GM23338 (cell line): ENCODE measurements around the gene SNX10. TPM values are rescaled to one million over a fixed set of nuclear protein-coding genes. Genes with fewer than 3 reads are reported as not detected.

ENCODE experiments used
- ATAC-seq: fragments of 200-7000 bp; cut with Tn5 transposase; 3 replicates; pipeline ENCODE4 v1.9.1; 2020
- DNase-seq: peaks from one replicate; pipeline ENCODE4 v3.0.0-alpha.2; 2015; ENCODE audit warnings: low spot score
- H2AFZ ChIP-seq: fragments of 200-600 bp; sonication (generic); 2 replicates; pipeline ENCODE4 v1.8.0; 2016; ENCODE audit warnings: antibody characterized with exemption, mild to moderate bottlenecking, moderate library complexity
- H3F3A ChIP-seq: fragments of 200-600 bp; sonication (generic); replicated peaks from 2 replicates; pipeline ENCODE4 v1.8.0; 2017; ENCODE audit warnings: antibody characterized with exemption, mixed run types, low read depth
- H3K27ac ChIP-seq: fragments of 200-600 bp; sonication (generic); 2 replicates; pipeline ENCODE4 v1.6.1; 2016; ENCODE audit warnings: low read depth
- H3K27me3 ChIP-seq: fragments of 200-600 bp; sonication (generic); 2 replicates; pipeline ENCODE4 v1.8.0; 2016; ENCODE audit warnings: mild to moderate bottlenecking, mixed run types, moderate library complexity; ENCODE audit not compliant: insufficient read depth
- H3K36me3 ChIP-seq: fragments of 200-600 bp; sonication (generic); 2 replicates; pipeline ENCODE4 v1.8.0; 2016; ENCODE audit warnings: mild to moderate bottlenecking; ENCODE audit not compliant: insufficient read depth
- H3K4me1 ChIP-seq: fragments of 200-600 bp; sonication (generic); 2 replicates; pipeline ENCODE4 v1.8.0; 2016; ENCODE audit warnings: mild to moderate bottlenecking, moderate library complexity; ENCODE audit not compliant: insufficient read depth
- H3K4me2 ChIP-seq: fragments of 200-600 bp; sonication (generic); 2 replicates; pipeline ENCODE4 v1.7.1; 2017; ENCODE audit warnings: mixed run types
- H3K4me3 ChIP-seq: fragments of 200-600 bp; sonication (generic); 2 replicates; pipeline ENCODE4 v1.6.1; 2016; ENCODE audit warnings: mixed run types
- H3K79me2 ChIP-seq: fragments of 200-600 bp; sonication (generic); replicated peaks from 2 replicates; pipeline ENCODE4 v1.8.0; 2017; ENCODE audit warnings: mild to moderate bottlenecking; ENCODE audit not compliant: insufficient read depth
- H3K9me2 ChIP-seq: fragments of 200-600 bp; sonication (generic); 2 replicates; pipeline ENCODE4 v1.8.0; 2017; ENCODE audit not compliant: insufficient read depth
- H4K20me1 ChIP-seq: fragments of 200-600 bp; sonication (generic); replicated peaks from 2 replicates; pipeline ENCODE4 v1.8.0; 2017; ENCODE audit warnings: mild to moderate bottlenecking; ENCODE audit not compliant: insufficient read depth
- H3K27ac Mint-ChIP-seq: 2 replicates; pipeline ENCODE4 v1.8.0; 2020; ENCODE audit warnings: inconsistent platforms, mild to moderate bottlenecking, moderate library complexity, mixed read lengths
- H3K27me3 Mint-ChIP-seq: 3 replicates; pipeline ENCODE4 v1.8.0; 2022; ENCODE audit warnings: low read depth, mild to moderate bottlenecking, moderate library complexity, mixed read lengths, inconsistent platforms; ENCODE audit not compliant: insufficient read depth, poor library complexity
- H3K36me3 Mint-ChIP-seq: 3 replicates; pipeline ENCODE4 v1.8.0; 2021; ENCODE audit warnings: low read depth, mild to moderate bottlenecking, inconsistent platforms, moderate library complexity, mixed read lengths
- H3K4me1 Mint-ChIP-seq: 3 replicates; pipeline ENCODE4 v1.8.0; 2020; ENCODE audit warnings: mild to moderate bottlenecking, inconsistent platforms, mixed read lengths
- H3K4me3 Mint-ChIP-seq: 3 replicates; pipeline ENCODE4 v1.8.0; 2021; ENCODE audit warnings: moderate library complexity, mild to moderate bottlenecking, inconsistent platforms, mixed read lengths
- H3K9me3 Mint-ChIP-seq: 3 replicates; pipeline ENCODE4 v1.8.0; 2020; ENCODE audit warnings: moderate library complexity, mild to moderate bottlenecking, inconsistent platforms, mixed read lengths
- EZH2 ChIP-seq: fragments of 200-600 bp; sonication (generic); IDR thresholded peaks from one replicate; pipeline ENCODE4 v1.8.0; 2017; ENCODE audit warnings: antibody characterized with exemption, mild to moderate bottlenecking, low read depth; ENCODE audit not compliant: unreplicated experiment
- JUNB ChIP-seq: IDR thresholded peaks from one replicate; pipeline ENCODE4 v1.6.1; 2016; ENCODE audit warnings: antibody characterized with exemption; ENCODE audit not compliant: unreplicated experiment
- NANOG ChIP-seq: IDR thresholded peaks from 2 replicates; pipeline ENCODE4 v1.6.1; 2016; ENCODE audit warnings: antibody characterized with exemption, borderline replicate concordance
- POLR2AphosphoS5 ChIP-seq: IDR thresholded peaks from 2 replicates; pipeline ENCODE4 v1.6.1; 2016; ENCODE audit warnings: antibody characterized with exemption, low read depth
- STAT1 ChIP-seq: IDR thresholded peaks from one replicate; pipeline ENCODE4 v1.6.1; 2016; ENCODE audit warnings: antibody characterized with exemption; ENCODE audit not compliant: unreplicated experiment
- ZNF114 ChIP-seq: fragments of 250-450 bp; sonication (Bioruptor Pico); IDR thresholded peaks from 2 replicates; pipeline ENCODE4 v1.5.0; 2020; ENCODE audit warnings: mild to moderate bottlenecking, moderate library complexity
- ZNF331 ChIP-seq: fragments of 250-450 bp; sonication (Bioruptor Pico); IDR thresholded peaks from 2 replicates; pipeline ENCODE4 v1.5.0; 2020; ENCODE audit warnings: low read depth, mild to moderate bottlenecking, moderate library complexity
- polyA plus RNA-seq: library from polyadenylated mRNA; unstranded; fragments of >200 nt; fragmentation: Nextera tagmentation; extraction: Ambion mirVana; gene quantifications from 2 replicates; pipeline ENCODE4 v1.2.1, GENCODE V29; 2016
- total RNA-seq: library from RNA; depleted of rRNA; stranded (reverse); fragments of >200 nt; shearing (Covaris generic); gene quantifications from 2 replicates; pipeline ENCODE4 v1.2.3, GENCODE V29; 2014
- TF ChIP-seq, protein P1 (sequence below): IDR thresholded peaks from 2 replicates; pipeline ENCODE4 v1.6.1; 2016; ENCODE audit warnings: antibody characterized with exemption
- TF ChIP-seq, protein P2 (sequence below): IDR thresholded peaks from one replicate; pipeline ENCODE4 v1.6.1; 2018; ENCODE audit warnings: antibody characterized with exemption; ENCODE audit not compliant: unreplicated experiment

The SNX10 gene
- total and polyA plus RNA-seq, 2 experiments from 2014 or later = 15.8 to 17.8 TPM

DNA sequence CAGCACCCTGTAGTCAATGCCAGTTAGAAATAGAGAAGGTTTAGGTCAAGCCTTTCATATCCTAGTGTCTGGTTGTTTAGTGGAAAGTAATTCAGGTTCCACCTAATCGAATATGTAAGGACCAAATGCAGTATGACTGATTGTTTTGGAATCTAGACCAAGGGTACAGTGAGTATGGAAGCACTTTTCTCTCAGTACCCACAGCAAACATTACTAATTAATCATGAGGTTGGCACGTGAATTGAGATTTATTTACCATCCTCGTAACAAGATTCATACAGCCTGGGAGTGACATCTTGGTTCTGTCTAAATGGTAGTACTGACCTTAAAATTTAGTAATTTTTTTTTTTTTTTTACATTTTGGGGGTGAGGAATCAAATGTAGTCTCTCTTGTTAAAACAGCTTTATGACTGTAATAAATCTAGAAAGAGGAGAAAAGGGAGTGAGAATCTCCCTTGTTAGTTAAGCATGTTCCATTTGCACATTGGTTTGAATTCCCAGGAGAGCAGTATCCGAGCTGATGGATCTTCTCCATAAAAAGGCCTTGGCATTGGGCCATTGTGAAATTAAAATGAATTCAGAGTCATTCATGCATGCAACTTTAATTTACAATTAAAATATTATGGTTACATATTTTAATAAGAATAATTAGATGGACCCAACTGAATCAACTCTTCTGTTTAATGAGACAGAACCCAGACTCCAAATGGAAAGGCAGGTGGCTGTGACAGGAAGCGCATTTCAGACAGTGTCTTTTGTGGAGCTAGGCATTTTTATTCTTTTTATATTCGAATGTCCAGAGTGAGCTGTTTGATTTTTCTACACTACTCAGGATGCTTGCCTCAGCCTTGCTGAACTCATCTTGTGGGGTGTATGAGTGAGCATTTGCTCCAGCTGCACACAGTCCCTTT is 57.6 kb downstream of the SNX10 start (continued):
- TF ChIP-seq, protein P1, sequence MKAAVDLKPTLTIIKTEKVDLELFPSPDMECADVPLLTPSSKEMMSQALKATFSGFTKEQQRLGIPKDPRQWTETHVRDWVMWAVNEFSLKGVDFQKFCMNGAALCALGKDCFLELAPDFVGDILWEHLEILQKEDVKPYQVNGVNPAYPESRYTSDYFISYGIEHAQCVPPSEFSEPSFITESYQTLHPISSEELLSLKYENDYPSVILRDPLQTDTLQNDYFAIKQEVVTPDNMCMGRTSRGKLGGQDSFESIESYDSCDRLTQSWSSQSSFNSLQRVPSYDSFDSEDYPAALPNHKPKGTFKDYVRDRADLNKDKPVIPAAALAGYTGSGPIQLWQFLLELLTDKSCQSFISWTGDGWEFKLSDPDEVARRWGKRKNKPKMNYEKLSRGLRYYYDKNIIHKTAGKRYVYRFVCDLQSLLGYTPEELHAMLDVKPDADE = no peak
- TF ChIP-seq NANOG (no peak), JUNB (no peak), EZH2 (no peak), STAT1 (no peak), POLR2AphosphoS5 (no peak), ZNF331 (CRISPR knock-in tag) (no peak), ZNF114 (CRISPR knock-in tag) (no peak)
- TF ChIP-seq, protein P2, sequence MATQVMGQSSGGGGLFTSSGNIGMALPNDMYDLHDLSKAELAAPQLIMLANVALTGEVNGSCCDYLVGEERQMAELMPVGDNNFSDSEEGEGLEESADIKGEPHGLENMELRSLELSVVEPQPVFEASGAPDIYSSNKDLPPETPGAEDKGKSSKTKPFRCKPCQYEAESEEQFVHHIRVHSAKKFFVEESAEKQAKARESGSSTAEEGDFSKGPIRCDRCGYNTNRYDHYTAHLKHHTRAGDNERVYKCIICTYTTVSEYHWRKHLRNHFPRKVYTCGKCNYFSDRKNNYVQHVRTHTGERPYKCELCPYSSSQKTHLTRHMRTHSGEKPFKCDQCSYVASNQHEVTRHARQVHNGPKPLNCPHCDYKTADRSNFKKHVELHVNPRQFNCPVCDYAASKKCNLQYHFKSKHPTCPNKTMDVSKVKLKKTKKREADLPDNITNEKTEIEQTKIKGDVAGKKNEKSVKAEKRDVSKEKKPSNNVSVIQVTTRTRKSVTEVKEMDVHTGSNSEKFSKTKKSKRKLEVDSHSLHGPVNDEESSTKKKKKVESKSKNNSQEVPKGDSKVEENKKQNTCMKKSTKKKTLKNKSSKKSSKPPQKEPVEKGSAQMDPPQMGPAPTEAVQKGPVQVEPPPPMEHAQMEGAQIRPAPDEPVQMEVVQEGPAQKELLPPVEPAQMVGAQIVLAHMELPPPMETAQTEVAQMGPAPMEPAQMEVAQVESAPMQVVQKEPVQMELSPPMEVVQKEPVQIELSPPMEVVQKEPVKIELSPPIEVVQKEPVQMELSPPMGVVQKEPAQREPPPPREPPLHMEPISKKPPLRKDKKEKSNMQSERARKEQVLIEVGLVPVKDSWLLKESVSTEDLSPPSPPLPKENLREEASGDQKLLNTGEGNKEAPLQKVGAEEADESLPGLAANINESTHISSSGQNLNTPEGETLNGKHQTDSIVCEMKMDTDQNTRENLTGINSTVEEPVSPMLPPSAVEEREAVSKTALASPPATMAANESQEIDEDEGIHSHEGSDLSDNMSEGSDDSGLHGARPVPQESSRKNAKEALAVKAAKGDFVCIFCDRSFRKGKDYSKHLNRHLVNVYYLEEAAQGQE = no peak

DNA sequence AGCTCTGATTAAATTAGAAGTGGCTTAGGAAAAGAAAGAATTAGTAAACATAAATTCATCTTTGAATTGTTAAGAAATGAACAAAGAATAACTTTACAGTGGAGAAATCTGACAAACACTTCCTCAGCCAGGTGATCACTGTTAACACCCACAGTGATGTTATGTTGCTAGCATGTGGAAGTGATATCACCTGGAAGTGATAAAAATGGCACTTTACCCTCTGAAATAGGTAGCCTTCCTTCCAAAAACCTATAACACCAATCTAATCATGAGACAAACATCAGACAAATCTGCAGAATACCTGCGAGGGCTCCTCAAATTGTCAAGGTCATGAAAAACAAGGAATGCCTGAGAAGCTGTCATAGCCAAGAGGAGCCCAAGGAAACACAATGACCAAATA is 59.5 kb downstream of the SNX10 start:
- Mint-ChIP-seq H3K4me1 (no peaks in the 10 kb centered on the region), H3K36me3 (no peaks in the 10 kb centered on the region; the same call in 2 of the 3 replicates), H3K27ac (no peak overlapping the region), H3K9me3 (no peaks in the 10 kb centered on the region), H3K4me3 (no peak overlapping the region), H3K27me3 (no peaks in the 10 kb centered on the region)
- Histone ChIP-seq H3F3A (no peaks in the 10 kb centered on the region), H2AFZ (no peak overlapping the region), H3K4me3 (no peak overlapping the region), H4K20me1 (no peaks in the 10 kb centered on the region), H3K4me1 (no peaks in the 10 kb centered on the region), H3K36me3 (no peaks in the 10 kb centered on the region), H3K27me3 (no peaks in the 10 kb centered on the region), H3K9me2 (no peaks in the 10 kb centered on the region), H3K79me2 (no peaks in the 10 kb centered on the region), H3K4me2 (no peak overlapping the region), H3K27ac (no peak overlapping the region)
- DNase-seq (no peak), ATAC-seq (no peak)
- TF ChIP-seq POLR2AphosphoS5 = no peak
- TF ChIP-seq ZNF331 (CRISPR knock-in tag) = no peak
- no peak for TF ChIP-seq STAT1
- TF ChIP-seq ZNF114 (CRISPR knock-in tag) = no peak
- TF ChIP-seq, protein P2 = no peak
